Stimulated activated CD8-positive, alpha-beta memory T cell treated with anti-CD3 and anti-CD28 coated beads, Interleukin-4, amount 100 ng/mL, for 4 hours (primary cell): ENCODE results near the gene SH3GL2.

ENCODE experiments used
- DNase-seq, 2 donors: peaks; one replicate each; pipeline ENCODE4 v3.0.0-alpha.2; 2020; ENCODE audit warnings: low read depth in 2 of 2, low spot score in 1 of 2

The SH3GL2 gene

GRCh38 chr9:17653947-17654465 lies 75.1 kb downstream of the SH3GL2 start:
- DNase-seq = no peak

- no peak for DNase-seq
Observed at GRCh38 chr9:17656889-17657288, 78.0 kb downstream of the SH3GL2 start.

GRCh38 chr9:17658237-17658636 lies 79.4 kb downstream of the SH3GL2 start:
- DNase-seq = no peak

- DNase-seq = no peak
Observed at GRCh38 chr9:17660158-17660557, 81.3 kb downstream of the SH3GL2 start.

- DNase-seq = no peak
Observed at GRCh38 chr9:17665450-17665849, 86.6 kb downstream of the SH3GL2 start.

- DNase-seq = no peak
Observed at GRCh38 chr9:17669206-17669605, 90.3 kb downstream of the SH3GL2 start.

- DNase-seq = no peak
Observed at GRCh38 chr9:17682684-17683083, 103.8 kb downstream of the SH3GL2 start.

- DNase-seq = no peak
Observed at GRCh38 chr9:17688834-17689233, 110.0 kb downstream of the SH3GL2 start.

- DNase-seq = no peak
Observed at GRCh38 chr9:17694336-17694735, 115.5 kb downstream of the SH3GL2 start.

- DNase-seq = no peak
Observed at GRCh38 chr9:17695482-17695881, 116.6 kb downstream of the SH3GL2 start.

- DNase-seq = no peak
Observed at GRCh38 chr9:17699615-17700330, 120.9 kb downstream of the SH3GL2 start.

- DNase-seq = no peak
Observed at GRCh38 chr9:17706347-17706746, 127.5 kb downstream of the SH3GL2 start.

GRCh38 chr9:17719053-17719452 lies 140.2 kb downstream of the SH3GL2 start:
- no peak for DNase-seq

- DNase-seq = no peak
Observed at GRCh38 chr9:17721954-17722353, 143.1 kb downstream of the SH3GL2 start.

- DNase-seq = no peak
Observed at GRCh38 chr9:17723656-17724055, 144.8 kb downstream of the SH3GL2 start.

- DNase-seq = no peak
Observed at GRCh38 chr9:17725399-17726010, 146.6 kb downstream of the SH3GL2 start.

- no peak for DNase-seq
Observed at GRCh38 chr9:17726298-17726697, 147.4 kb downstream of the SH3GL2 start.

- DNase-seq = no peak
Observed at GRCh38 chr9:17730899-17731298, 152.0 kb downstream of the SH3GL2 start.

- no peak for DNase-seq
Observed at GRCh38 chr9:17731308-17731707, 152.4 kb downstream of the SH3GL2 start.

- DNase-seq = no peak
Observed at GRCh38 chr9:17734674-17735073, 155.8 kb downstream of the SH3GL2 start.

GRCh38 chr9:17735859-17736258 lies 157.0 kb downstream of the SH3GL2 start:
- no peak for DNase-seq

GRCh38 chr9:17739022-17739421 lies 160.2 kb downstream of the SH3GL2 start:
- DNase-seq = no peak

GRCh38 chr9:17739736-17740135 lies 160.9 kb downstream of the SH3GL2 start:
- DNase-seq = no peak
